B cell (primary cell): ENCODE measurements around the gene JAML.

ENCODE experiments used
- CTCF ChIP-seq: fragments of 200-600 bp; IDR thresholded peaks from one replicate; pipeline ENCODE4 v1.8.0; 2022; ENCODE audit warnings: antibody characterized with exemption, mild to moderate bottlenecking
- EZH2 ChIP-seq: IDR thresholded peaks from 2 replicates; pipeline ENCODE4 v1.6.1; 2012; ENCODE audit warnings: borderline replicate concordance, low read depth, mild to moderate bottlenecking, moderate library complexity, low read length; ENCODE audit not compliant: insufficient read depth, poor library complexity, severe bottlenecking

GRCh38 chr11:118215262-118215661 lies 9.5 kb downstream of the JAML start:
- no peak for TF ChIP-seq CTCF
- TF ChIP-seq EZH2 = no peak
